CD4-positive, alpha-beta T cell treated with Interleukin-15 for 4 hours (primary cell): ENCODE results near the gene KIF3C.
"Not testable (repeated sequence)": the region's sequence is repeated elsewhere in the genome, so short reads cannot be mapped to it uniquely, and the experiment has no call there.

Experiments used
- DNase-seq: peaks from one replicate; pipeline ENCODE4 v3.0.0-alpha.2; 2020; ENCODE audit warnings: low spot score

KIF3C gene

DNA sequence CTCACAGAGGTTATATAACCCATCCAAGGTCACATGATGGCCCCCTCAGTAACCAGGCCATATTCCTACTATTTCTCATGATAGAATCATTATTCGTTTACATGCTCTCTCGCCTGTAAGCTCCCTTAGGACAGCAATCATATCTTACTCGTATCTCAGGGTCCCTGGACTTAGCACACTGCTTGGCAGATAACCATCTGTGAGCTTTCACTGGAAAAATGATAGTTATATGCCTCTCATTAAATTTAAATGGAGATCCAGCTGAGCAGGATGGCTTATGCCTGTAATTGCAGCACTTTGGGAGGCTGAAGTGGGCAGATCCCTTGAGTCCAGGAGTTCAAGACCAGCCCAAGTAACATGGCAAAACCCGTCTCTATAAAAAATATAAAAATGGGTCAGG is 21.9 kb downstream of the KIF3C start:
- DNase-seq: no peak

DNA sequence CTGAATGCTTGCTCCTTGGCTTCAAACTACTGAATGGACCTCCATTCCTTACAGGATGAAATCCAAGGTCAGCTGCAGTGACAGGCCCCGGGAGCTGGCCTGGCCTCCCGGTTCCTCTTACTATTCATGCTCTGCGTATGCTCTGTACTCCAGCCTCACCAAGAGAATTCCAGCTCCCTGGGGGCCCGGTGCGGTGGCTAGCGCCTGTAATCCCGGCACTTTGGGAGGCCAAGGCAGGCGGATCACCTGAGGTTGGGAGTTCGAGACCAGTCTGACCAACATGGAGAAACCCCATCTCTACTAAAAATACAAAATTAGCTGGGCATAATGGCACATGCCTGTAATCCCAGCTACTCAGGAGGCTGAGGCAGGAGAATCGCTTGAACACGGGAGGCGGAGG is 23.7 kb downstream of the KIF3C start:
- DNase-seq: not testable (repeated sequence)

DNA sequence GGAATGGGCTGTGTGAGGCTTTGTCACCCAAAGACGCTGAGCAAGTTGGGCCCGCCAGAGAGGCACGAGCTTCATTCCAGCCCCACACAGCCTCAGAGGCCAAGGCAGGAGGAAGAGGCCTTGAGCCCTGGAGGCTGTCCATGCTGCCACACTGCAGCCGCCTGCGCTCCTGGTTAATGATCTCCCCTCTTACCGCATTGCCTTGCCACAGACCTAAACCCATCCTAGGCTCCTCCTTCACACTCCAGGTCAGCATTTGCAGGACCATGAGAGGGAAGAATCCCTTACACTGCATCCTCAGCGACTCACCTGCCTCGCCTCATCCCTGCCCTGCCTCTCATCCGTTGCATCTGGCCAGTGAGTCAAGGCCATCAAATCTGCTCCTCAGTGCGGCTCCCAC is 24.6 kb downstream of the KIF3C start:
- DNase-seq: no peak

DNA sequence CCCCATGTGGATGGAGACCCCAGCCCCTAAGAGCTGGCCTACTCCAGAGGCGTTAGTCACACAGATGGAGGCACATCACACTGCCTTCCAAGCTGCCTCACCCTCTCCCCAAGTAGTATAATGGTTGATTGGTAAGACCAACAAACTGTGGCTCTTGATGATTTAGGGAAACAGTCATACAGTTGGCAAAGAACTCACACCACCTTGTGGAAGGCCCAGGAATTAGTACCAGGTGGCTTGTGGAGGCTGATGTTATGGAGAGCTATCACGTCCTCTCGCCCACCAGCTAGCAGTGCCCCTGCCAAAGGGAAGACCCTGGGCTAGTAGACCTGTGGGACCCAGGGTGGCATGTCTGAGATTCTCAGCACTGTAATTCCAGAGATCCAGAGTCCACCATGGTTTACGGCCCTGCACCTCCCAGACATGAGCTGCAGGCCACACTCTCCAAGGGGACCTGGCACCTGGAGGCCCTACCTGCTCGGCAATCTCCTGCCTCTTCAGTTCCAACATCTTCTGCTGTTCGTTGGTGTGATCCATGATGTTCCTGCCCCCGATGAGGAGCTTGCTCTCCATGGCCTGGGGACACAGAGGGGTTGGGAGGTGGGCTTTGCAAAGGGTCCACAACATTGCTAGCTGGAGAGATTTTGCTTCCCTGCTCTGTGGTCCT is 26.3 kb downstream of the KIF3C start:
- DNase-seq: no peak

DNA sequence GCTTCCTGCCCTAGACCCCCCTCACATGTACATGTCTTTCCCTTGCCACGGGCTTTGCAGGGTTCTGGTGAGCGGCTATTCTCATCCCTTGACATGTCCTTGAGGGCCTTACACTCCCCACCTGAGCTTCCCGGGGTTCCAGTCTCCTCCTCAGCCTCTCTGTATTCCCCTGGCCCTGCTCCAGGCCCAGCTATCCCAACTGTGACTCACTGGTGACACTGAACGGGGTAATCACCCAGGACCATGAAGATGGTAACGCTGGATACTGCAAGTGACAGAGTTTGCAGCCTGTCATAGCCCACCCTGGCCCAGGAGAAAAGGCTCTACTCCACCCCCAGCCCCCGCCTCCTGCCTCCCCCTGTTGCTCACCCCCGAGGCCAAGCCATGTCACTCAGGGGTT is 27.3 kb downstream of the KIF3C start:
- no peak for DNase-seq

DNA sequence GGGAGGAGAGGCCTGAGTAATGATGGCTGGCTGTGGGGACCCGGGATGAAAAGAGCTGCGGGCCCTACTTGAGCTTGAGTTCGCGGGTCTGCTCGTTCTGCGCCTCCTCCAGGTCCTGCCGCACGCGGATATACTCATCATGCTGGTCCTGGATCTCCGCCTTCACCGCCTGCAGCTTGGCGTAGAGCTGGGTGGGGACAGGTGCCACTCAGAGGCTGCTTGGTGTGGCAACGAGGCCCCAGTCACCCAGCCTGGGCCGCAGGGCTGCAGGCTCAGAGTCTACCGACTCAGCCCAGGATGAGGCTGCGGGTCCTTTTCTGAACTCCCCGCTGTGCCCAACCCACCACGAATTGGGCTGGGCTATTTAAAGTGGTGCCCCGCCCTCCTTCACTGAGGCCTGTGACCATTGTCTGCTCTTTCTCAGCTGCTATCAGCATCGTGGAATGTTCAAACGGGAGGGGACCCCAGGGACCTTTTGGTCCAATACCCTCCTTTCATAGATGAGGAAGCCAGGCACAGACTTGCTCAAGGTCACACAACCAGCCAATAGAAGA is 28.0 kb downstream of the KIF3C start:
- DNase-seq: no peak

DNA sequence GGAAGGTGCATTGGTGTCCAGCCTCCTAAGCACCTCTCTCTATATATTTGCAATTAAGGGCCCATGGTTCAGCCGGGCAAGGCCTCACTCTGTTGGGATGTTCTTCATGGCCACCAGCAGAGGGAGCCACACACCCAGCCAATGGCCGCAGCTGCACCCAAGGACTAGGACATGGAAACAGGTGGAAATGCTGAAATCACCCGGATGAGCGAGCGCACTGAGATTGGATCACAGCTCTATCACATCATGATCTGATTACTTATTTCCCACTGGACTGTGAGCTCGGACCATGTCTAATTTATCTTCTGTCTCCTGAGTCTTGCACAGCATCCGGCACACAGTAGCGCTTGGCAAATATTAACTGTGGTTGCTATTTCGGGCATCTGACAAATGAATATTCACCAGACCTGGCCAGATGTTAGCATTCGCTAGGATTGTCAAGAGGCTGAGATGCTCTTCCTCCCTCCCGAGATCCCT is 31.2 kb downstream of the KIF3C start:
- peak; percentile 71 for DNase-seq

DNA sequence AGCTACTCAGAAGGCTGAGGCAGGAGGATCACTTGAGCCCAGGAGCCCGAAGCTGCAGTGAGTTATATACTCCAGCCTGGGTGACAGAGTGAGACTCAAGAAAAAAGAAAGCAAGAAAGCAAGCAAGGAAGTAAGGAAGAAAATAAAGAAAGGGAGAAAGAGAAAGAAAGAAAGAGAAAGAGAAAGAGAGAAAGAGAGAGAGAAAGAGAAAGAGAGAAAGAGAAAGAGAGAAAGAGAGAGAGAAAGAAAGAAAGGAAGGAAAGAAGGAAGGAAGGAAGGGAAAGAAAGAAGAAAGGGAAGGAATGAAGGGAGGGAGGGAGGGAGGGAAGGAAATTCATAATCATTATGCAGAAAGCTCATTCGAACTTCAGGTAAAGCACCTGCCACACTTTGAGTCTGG is 33.9 kb downstream of the KIF3C start:
- no peak for DNase-seq

DNA sequence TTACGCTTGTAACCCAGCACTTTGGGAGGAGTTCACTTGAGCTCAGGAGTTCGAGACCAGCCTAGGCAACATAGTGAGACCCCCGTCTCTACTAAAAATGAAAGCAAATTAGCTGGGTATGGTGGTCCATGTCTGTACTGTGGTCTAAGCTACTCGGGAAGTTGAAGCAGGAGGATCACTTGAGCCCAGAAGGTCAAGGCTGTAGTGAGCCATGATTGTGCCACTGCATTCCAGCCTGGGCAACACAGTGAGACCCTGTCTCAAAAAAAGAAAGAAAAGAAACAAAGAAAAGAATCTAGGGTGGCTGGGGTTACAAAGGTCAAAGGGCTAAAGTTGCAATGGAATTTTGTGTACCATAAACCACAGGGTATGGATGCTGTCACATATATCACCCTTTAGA is 41.3 kb downstream of the KIF3C start:
- no peak for DNase-seq

DNA sequence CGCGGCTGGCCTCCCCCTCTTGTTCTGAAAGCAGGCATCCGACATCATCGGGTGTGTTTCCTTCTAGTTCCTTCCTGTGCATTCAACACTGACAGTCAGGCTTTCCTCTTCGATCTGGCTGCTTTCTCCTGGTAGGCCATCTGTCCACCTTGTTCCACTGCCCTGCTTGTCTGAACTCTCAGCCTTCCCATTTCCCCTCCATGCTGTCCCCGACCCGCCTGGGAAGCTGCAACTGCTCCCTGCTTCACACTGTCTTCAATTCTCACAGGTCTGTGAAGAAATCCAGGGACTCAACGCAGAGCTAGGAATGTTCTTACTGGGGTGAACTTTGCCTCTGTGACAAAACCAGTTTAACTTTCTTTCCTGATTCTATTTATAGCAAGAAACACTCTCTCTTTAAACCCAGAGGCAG is 43.0 kb downstream of the KIF3C start:
- DNase-seq: no peak

DNA sequence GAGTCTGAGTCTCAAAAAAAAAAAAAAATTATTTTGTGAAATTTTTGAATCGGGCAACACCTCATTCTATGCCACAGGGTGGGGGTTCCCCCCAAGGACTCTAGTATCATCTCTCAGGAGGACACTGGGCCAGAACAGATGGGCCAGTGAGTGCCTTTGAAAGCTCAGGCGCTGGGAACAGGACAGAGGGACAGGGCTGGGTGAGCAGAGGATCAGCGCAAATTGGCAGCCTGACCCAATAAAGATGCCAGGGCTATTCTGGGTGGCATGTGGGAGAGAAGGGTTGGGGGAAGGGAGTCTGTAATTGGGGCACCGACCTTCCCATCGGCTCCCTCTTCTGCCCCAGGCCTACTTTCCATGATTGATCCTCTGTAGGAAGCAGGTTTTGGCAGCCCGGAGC is 44.0 kb downstream of the KIF3C start:
- no peak for DNase-seq

DNA sequence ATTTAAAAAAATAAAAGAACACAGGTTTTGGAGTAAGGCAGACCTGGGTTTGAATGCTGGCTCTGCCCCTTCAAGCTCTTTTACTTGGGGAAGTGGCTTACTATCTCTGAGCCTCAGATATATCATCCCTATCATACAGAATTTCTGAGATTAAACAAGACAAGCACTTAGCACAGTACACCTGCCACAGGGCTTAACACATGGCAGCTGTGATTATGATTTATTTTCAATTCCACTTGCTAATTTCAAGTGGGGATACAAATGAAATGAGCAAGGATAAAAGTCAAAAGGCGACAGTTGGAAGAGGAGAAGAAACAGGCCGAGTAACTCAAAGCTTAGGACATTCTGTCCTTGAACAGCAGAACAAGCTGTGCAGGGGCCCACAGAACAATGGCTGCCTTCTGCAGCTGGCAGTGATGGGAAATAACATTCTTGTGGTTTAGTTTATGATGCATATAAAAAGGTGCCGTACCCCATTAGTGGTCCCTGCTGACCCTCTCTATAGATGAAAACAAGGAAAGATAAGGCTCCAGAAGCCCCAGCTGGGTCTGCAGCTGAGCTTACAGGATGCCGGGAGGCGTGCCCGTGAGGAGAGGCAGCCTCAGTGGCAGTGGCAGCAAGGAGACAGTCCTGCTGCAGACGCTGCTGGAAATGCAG is 45.3 kb downstream of the KIF3C start:
- no peak for DNase-seq

DNA sequence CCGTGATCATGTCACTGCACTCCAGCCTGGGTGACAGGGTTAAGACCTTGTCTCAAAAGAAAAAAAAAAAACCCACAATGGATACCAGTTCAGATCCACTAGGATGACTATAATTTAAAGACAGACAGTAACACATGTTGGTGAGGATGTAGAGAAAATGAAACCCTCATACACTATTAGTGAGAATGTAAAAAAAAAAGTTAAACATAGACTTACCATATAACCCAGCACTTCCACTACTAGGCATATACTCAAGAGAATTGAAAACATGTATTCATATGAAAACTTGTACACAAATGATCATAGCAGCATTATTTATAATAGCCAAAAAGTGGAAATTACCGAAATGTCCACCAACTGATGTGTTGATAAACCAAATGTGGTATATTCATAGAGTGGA is 48.7 kb downstream of the KIF3C start:
- no peak for DNase-seq

DNA sequence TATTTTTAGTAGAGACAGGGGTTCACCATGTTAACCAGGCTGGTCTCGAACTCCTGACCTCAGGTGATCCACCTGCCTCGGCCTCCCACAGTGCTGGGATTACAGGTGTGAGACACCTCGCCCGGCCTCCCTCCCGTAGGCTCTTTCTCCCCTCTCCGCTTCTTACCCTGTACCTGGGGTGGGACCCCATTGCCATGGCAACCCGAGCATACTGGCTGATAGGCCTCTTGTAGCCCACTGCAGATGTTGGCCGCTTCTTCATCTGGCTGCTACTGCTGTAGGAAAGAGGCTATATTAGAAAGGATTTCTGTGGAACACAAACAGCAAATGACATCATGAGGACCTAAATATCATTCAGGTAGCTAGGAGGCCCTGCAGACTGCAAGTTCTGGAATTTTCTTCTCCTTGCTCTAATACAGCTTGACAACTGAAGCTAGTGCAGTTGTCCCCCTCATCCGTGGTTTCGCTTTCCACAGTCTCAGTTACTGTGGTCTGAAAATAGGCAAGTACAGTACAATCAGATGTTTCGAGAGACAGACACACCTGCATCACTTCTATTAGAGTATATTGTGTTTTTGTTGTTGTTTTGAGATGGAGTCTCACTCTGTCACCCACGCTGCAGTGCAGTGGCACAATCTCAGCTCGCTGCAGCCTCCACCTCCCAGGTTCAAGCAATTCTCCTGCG is 52.4 kb downstream of the KIF3C start:
- no peak for DNase-seq

DNA sequence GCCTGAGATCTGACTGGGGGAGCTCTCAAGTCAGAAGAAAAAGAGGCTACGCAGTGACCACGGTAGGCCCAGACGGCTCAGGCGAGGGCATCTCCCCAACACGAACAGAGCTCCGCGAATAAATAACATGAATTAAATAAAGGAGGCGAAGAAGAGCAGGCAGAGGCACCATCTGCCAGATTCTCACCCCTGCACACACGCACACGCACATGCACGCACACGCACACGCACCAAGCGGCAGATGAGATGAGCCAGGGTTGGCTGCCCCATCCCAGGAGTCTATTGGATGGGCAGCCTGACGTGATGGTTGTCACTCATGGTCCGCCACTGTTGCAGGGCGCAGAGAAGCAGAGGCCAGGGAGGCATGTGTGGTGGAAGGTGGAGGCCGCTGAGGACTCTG is 53.6 kb downstream of the KIF3C start:
- no peak for DNase-seq

DNA sequence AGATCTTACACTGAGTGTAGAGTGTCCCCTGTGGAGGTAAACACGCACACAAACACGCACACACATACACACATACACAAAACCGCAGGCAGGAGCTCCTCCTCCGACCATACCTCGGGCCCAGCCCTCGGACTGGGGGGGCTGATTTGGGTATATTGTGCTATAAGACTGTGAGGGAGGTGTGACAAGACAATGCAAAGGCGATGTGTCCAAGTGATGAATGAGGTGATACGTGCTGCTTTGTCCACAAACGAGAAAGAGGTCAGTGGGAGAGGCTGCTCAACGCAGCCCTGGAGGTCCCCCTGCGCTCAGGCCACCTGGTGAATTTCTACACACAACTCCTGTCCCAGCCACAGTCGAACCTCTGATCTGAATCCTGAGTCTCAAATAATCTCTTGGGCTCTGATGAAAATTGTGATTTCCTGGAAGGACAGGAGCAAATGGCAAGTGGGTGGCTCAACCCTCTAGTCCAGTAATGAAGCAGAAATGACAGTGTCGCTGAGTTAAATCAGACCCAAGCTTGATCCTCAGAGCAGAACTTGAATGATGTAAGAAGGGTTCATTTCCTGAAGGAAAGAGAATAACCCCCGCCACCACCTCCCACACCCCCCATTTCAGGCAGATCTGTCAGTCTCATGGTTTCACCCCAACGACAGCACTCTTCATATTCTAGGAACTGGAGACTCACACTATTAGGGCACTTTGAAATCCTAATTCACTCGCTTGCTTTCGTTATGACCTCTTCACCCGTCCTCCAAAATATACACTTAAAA is 55.1 kb downstream of the KIF3C start:
- no peak for DNase-seq

DNA sequence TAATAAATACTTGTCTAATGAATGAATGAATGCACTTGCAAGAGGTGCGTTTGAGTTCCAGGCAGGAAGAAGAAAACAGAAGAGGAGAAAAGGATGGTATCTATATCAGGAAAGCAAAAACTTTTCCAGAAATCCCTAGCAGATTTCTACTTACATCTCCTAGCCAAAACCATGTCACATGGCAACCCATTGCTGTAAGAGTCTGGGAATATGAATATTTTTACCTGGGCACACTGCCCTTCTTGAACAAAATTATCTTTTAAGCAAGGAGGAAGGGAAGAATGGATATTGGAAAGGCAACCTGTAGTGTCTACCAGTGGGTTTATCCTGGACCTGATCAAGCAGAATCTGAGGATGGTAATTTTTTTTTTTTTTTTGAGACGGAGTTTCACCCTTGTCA is 59.8 kb downstream of the KIF3C start:
- DNase-seq: no peak

DNA sequence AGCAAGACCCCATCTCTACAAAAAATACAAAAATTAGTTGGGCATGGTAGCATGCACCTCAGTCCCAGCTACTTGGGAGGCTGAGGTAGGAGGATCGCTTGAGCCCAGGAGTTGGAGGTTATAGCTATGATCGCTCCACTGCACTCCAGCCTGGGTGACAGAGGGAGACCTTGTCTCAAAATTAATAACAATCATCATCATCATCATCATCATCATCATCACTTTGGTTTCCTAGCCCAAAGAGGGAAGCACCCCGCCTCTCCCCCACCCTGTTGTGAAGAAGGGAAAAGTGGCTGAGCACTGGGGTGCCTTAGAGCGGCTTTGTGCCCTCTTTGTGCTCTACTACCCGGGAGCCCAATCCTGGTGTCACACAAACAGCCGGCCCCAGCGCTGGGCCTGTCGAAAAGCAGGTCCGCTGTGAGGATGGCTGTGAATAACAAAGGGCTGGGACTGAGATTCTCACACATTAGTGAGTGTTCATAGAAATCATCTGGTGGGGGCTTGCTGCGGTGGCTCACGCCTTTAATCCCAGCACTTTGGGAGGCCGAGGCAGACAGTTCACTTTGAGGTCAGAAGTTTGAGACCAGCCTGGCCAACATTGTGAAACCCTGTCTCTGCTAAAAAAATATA is 61.4 kb downstream of the KIF3C start:
- DNase-seq: no peak

DNA sequence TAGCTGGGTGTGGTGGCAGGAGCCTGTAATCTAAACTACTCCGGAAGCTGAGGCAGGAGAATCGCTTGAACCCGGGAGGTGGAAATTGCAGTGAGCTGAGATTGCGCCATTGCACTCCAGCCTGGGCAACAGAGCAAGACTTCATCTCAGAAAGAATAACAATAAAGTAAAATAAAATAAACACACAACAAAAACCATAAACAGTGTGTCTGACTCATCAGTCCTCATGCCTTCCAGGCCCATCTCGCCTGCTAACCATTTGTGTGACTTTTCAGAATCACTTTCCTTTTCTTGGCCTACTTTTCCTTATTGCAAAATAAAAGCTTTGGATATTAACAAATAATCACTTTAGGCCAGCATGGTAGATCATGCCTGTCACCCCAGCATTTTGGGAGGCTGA is 62.0 kb downstream of the KIF3C start:
- DNase-seq: no peak

DNA sequence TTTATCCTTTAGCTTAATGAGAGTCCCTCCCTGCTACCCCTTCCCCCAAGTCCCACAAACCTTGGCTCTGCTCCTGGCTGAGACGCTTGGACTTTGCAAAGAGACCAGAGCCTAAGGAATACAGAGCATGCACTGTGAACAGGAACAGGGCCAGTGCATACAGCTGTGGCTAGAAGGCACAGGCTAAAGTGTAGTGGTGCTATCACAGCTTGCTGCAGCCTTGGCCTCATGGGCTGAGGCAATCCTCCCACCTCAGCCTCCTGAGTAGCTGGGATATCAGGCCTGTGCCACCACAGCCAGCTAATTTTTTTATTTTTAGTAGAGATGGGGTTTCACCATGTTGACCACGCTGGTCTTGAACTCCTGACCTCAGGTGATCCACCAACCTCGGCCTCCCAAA is 64.5 kb downstream of the KIF3C start:
- no peak for DNase-seq

DNA sequence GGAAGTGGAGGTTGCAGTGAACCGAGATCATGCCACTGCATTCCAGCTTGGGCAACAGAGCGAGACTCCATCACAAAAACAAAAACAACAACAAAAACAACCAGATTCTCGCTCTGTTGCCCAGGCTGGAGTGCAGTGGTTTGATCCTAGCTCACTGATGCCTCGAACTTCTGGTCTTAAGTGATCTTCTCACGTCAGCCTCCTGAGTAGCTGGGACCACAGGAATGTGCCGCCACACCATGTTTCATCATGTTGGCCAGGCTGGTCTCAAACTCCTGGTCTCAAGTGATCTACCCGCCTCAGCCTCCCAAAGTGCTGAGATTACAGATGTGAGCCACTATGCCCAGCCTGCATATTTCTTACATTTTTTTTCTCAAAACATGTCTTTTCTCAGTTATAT is 64.9 kb downstream of the KIF3C start:
- DNase-seq: not testable (repeated sequence)
